Transverse colon (tissue), 4 donors: ENCODE results near the gene ATP9B. TPM values are rescaled to one million over a fixed set of nuclear protein-coding genes. Genes with fewer than 3 reads are reported as not detected.
"Not testable (repeated sequence)": the region's sequence is repeated elsewhere in the genome, so short reads cannot be mapped to it uniquely, and the experiment has no call there.

ENCODE experiments used
- DNase-seq: peaks from one replicate; pipeline ENCODE4 v3.0.0-alpha.2; 2019
- H3K27ac ChIP-seq, 4 donors: fragments of 200-600 bp; sonication (generic); 2 replicates each; pipeline ENCODE4 v1.5.1; 2016 to 2018; ENCODE audit warnings: inconsistent platforms in 4 of 4
- H3K27me3 ChIP-seq: fragments of 200-600 bp; sonication (generic); 2 replicates; pipeline ENCODE4 v1.5.1; 2017; ENCODE audit warnings: inconsistent platforms
- H3K36me3 ChIP-seq, 4 donors: fragments of 200-600 bp; sonication (generic); 2 replicates each; pipeline ENCODE4 v1.5.1; 2017 to 2019; ENCODE audit warnings: inconsistent platforms in 4 of 4
- H3K4me1 ChIP-seq, 4 donors: fragments of 200-600 bp; sonication (generic); 2 replicates each; pipeline ENCODE4 v1.5.1; 2017 to 2020; ENCODE audit warnings: inconsistent platforms in 4 of 4
- H3K4me3 ChIP-seq, 4 donors: fragments of 200-600 bp; sonication (generic); 1 replicate in 1 of 4; 2 replicates in 3 of 4; pipeline versions ENCODE4 v1.5.1 to v1.6.1; 2017 to 2019; ENCODE audit warnings: inconsistent platforms in 4 of 4
- H3K9me3 ChIP-seq, 2 donors: fragments of 200-600 bp; sonication (generic); 2 replicates each; pipeline ENCODE4 v1.5.1; 2017 to 2019; ENCODE audit warnings: inconsistent platforms in 2 of 2
- CTCF ChIP-seq, 5 experiments: fragments of 200-600 bp in 3 of 5; fragments of 450-650 bp in 2 of 5; sonication (generic) in 3 of 5; IDR thresholded peaks; 1 replicate in 2 of 5; 2 replicates in 3 of 5; pipeline ENCODE4 v1.5.1; 2016 to 2017; ENCODE audit warnings: antibody characterized with exemption in 5 of 5, inconsistent platforms in 3 of 5, mild to moderate bottlenecking in 2 of 5, moderate library complexity in 1 of 5
- EP300 ChIP-seq: sonication (generic); formaldehyde crosslinking; IDR thresholded peaks from one replicate; pipeline ENCODE4 v1.6.1; 2017; ENCODE audit warnings: antibody characterized with exemption, low read depth
- POLR2A ChIP-seq: fragments of 450-650 bp; IDR thresholded peaks from one replicate; pipeline ENCODE4 v1.6.1; 2016; ENCODE audit warnings: antibody characterized with exemption, mild to moderate bottlenecking, moderate library complexity
- POLR2AphosphoS5 ChIP-seq, 3 donors: sonication (generic); formaldehyde crosslinking; IDR thresholded peaks; one replicate each; pipeline ENCODE4 v1.6.1; 2016; ENCODE audit warnings: antibody characterized with exemption in 3 of 3
- WGBS, 2 donors: methylation state at CpG; one replicate each; pipeline ENCODE4 v1.1.5; 2018; ENCODE audit warnings: low coverage in 1 of 2; 5-methylcytosine and 5-hydroxymethylcytosine counted together
- in situ Hi-C, 4 donors: fragments of 200-750 bp; cut with MboI; loops; one replicate each; pipeline versions ENCODE4 v1.15.0 to v1.15.1; 2017; ENCODE audit warnings: low sequenced_read_pairs in 3 of 4, low pct_ligation_motif_present in 1 of 4, low pct_unique_long_range_greater_than_20kb in 1 of 4
- intact Hi-C: fragments of 100-400 bp; cut with DNase I; formaldehyde crosslinking; loops from one replicate; pipeline ENCODE4 v1.15.1; 2023; ENCODE audit warnings: low total_unique reads
- total RNA-seq, 4 donors: library from RNA; depleted of rRNA; stranded (reverse); fragments of >200 nt; gene quantifications; one replicate each; pipeline ENCODE4 v1.1.0, GENCODE V29; 2016

The ATP9B gene
- total RNA-seq, 4 donors from 2014 or later, result 36.3 to 70.3 (median 41.6) TPM

GRCh38 chr18:79166702-79167101 is 97.5 kb downstream of the ATP9B start:
- in situ Hi-C loops, result no loop called here
- TF ChIP-seq CTCF (IDR thresholded peaks at IDR 0.05) (no peak), EP300 (no peak), POLR2AphosphoS5 (IDR thresholded peaks at IDR 0.05) (no peak), POLR2A (no peak)
- no peaks in the 10 kb centered on the region for H3K4me1 ChIP-seq
- no peaks in the 10 kb centered on the region for H3K9me3 ChIP-seq
- H3K36me3 ChIP-seq, result no peaks in the 10 kb centered on the region
- intact Hi-C loops, result no loop called here
- no peak overlapping the region for H3K27ac ChIP-seq
- H3K27me3 ChIP-seq, result no peaks in the 10 kb centered on the region
- 98% methylated on average over 13 of the region's 13 CpGs; no CpG with 5 or more reads in 1 of the 2 donors for WGBS, 2 donors
- no peak overlapping the region for H3K4me3 ChIP-seq
- no peak for DNase-seq

- in situ Hi-C loops, result no loop called here
- H3K27ac ChIP-seq, result no peak overlapping the region
- WGBS, 2 donors, result 96% methylated on average over 18 of the region's 18 CpGs; no CpG with 5 or more reads in 1 of the 2 donors
- intact Hi-C loops, result no loop called here
- no peak overlapping the region for H3K4me3 ChIP-seq
- no peaks in the 10 kb centered on the region for H3K9me3 ChIP-seq
- H3K36me3 ChIP-seq, result no peaks in the 10 kb centered on the region
- no peaks in the 10 kb centered on the region for H3K4me1 ChIP-seq
- no peak for TF ChIP-seq EP300
- no peak for TF ChIP-seq CTCF (IDR thresholded peaks at IDR 0.05)
- no peak for TF ChIP-seq POLR2AphosphoS5 (IDR thresholded peaks at IDR 0.05)
- TF ChIP-seq POLR2A, result no peak
- no peak for DNase-seq
- H3K27me3 ChIP-seq, result no peaks in the 10 kb centered on the region
Measured at GRCh38 chr18:79167526-79168190, 98.5 kb downstream of the ATP9B start.

GRCh38 chr18:79169958-79170555 is 100.9 kb downstream of the ATP9B start:
- Histone ChIP-seq H3K27me3 (no peaks in the 10 kb centered on the region), H3K9me3 (no peaks in the 10 kb centered on the region), H3K27ac (no peak overlapping the region), H3K4me1 (no peaks in the 10 kb centered on the region), H3K4me3 (no peak overlapping the region), H3K36me3 (peaks cover 0 to 4% (median 0%) of the 10 kb centered on the region in 4 donors)
- in situ Hi-C loops, result no loop called here
- 90% methylated on average over 8 of the region's 8 CpGs; no CpG with 5 or more reads in 1 of the 2 donors for WGBS, 2 donors
- TF ChIP-seq POLR2AphosphoS5 (IDR thresholded peaks at IDR 0.05) (no peak), EP300 (no peak), POLR2A (no peak), CTCF (IDR thresholded peaks at IDR 0.05) (no peak)
- intact Hi-C loops, result no loop called here
- DNase-seq, result no peak

- H3K27ac ChIP-seq, in situ Hi-C loops, H3K4me3 ChIP-seq, intact Hi-C loops, H3K4me1 ChIP-seq, DNase-seq, H3K36me3 ChIP-seq, H3K9me3 ChIP-seq, H3K27me3 ChIP-seq: not testable (repeated sequence)
- 95 to 100% methylated on average over 8 to 19 of the region's 27 CpGs for WGBS, 2 donors
Measured at GRCh38 chr18:79172331-79172730, 103.1 kb downstream of the ATP9B start.
